Ammon's horn (tissue), 1 donor: Measurements from ENCODE around the gene L1CAM.

Experiments
- DNase-seq: peaks from one replicate; pipeline ENCODE4 v3.0.0-alpha.2; 2016; ENCODE audit warnings: low spot score

The L1CAM gene

DNA sequence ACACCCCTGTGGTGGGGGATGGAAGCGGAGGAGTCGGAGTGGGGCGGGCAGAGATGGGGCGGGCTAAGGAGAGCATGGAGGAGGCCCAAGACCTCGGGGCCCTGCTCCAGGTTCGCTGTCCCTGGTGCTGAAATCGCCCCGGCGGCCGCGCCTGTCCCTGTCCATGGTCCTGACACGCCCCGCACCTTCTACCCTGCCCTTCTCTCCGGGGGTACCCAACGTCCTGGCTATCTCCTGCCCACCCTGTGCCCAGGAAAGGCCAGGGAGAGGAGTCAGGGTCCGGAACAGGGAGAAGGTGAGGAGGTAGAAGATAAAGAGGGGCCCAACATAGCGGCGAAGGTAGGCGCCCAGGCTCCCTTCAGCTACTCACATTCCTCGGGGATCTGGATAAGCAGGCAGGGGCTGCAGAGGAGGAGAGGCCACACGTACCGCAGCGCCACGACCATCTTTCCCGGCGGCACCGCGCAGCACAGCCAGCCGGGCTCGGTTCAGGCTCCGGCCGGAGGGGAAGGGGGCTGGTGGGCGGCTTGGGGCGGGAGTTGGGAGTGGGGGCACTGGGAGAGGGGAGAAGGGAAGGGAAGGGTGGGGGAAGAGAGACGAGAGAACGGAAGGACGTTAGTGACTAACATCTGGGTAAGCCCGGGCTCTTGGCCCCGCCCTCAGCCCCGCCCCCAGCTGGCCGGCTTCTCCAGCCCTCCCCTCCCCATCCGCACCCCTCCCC lies 10.4 kb downstream of the L1CAM start:
- DNase-seq, result peak; percentile 27

DNA sequence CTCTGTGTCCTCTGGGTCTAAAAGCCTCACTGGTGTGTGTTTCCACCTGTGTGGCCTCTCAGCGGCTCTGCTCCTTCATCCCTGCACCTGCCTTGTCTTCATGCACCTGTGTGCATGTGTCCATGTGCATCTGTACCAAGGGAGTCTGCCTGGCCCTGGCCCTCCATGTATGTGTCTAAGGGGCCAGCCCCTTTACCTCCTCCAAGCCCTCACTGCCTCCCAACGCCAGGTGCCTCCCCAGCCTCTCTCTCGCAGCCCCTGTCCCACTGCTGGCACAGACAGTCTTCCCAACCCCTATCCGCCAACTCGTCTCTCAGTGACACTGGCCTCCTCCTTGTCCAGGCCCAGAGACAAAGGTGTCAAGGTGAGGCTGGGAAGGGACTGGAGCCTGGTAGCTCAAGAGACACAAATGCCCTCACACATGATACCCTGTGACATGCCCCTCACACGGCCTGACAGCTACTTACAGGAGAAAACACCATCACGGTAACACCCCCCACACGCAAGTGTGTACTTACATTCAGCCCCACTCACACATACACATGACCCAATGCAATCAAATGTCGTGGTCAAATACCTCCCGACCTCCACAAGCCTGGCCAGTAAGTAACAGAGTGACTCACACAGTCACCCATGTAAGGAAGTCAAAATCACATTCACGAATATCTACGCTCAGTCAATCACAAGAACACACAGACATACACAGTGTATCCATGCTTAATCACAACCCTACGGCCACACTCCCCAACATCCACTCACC lies 11.4 kb downstream of the L1CAM start:
- no peak for DNase-seq

DNA sequence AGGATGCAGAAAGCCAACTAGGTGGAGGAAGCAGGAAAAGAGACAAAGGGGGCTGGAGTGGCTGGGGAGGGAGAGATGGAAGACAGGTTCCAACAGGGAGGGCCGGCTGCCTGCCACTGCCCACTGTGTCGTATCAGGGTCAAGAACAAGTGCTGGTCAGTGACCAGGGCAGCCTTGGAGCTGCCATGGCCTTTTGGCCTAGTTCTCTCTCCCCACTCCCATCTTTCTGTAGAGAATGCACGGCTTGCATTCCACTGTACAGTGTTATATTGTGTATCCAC lies 11.9 kb downstream of the L1CAM start:
- DNase-seq, result no peak

DNA sequence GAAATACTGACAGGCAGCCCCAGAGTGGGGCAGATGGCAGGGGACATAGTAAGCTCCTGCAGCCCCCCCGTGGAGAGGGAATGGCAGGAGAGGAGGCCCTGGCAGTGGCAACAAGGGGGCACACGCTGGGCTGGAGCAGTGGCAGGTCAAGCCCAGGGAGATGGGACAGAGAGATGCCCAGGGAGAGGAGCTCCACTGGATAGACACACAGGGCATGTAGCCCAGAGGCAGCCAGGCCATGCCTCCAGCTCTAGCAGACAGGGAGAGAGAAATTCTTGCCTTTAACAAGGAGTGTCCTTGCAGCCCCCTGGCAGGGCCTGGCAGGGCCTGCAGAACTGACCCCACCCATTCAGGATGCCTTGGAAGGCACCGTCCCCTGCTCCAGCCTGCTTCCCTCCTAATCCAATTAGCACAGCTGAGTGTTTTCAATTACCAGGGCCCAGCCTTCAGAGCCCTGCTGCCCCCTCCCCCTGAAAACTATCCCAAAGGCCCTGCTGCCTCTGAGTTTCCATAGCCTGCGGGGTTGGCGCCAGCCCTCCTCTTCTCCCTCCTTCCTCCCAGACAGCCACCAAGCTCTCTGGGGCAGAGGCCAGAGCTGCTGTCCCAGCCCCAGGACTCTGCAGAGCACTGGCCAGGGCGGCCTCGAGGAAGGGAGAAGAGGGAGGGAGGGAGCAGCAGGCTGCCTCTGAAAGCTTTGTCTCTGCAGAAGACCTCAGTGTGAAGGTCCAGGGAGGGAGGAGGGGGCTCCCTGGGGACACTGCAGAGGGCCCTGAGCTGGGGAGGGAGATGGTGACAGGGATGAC lies 12.5 kb downstream of the L1CAM start:
- DNase-seq, result no peak

DNA sequence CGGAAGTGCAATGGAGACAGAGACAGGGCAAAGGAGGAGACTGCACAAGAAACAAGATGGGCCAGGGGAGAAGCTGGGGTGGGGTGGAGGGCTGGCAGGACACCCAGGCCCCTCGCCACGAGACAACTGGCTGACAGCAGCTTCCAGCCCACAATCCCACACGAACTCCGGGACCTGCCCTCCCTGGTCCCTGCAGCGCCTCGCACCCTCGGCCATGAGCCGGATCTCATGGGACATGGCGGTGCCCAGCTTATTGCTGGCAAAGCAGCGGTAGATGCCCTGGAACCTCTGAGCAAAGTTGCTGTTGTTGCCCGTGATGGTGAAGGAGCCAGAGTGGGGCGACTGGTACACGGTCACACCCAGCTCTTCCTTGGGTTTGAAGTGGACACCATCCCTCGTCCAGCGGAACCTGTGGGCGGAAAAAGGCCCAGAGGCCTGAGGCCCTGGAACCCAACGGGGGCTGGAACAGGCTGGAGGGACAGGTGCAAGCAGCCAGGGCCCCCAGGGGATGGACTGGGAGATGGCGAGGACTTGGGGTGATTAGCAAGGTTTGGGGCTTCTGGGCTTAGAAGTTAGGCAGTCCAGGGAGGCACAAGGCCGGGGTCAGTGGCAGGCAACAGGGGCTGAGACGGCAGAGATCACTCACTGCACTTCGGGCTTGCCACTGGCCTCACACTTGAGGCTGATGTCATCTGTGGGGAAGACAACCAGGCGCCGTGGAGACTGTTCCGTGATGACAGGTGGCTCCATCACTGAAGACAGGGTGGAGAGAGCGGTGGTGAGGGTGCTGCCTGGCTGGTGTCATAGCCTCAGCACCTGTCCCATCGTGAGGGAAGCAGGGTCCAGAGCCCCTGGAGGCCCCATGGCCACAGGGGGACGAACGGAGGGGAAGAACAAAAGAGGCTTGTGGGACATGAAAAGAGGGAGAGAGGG lies 13.8 kb downstream of the L1CAM start:
- no peak for DNase-seq

DNA sequence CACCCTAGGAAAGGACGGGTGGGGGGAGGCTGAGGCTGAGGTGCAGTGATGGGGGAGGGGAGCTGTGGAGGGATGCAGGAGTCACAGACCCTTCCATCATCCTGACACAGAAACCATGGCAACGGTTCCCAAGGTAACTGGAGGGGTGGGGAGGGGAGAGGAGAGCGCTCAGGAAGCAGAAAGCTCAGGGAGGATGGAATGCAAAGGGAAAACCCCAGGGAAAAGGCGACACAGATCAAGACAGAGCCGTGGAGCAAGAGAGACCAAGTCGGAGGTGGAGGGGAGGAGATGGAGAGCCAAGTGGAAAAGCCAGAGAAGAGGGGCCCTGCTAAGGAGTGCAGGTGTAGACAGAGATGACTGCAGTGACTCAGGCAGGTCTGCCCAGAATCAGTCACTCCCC lies 14.5 kb downstream of the L1CAM start:
- DNase-seq, result no peak

DNA sequence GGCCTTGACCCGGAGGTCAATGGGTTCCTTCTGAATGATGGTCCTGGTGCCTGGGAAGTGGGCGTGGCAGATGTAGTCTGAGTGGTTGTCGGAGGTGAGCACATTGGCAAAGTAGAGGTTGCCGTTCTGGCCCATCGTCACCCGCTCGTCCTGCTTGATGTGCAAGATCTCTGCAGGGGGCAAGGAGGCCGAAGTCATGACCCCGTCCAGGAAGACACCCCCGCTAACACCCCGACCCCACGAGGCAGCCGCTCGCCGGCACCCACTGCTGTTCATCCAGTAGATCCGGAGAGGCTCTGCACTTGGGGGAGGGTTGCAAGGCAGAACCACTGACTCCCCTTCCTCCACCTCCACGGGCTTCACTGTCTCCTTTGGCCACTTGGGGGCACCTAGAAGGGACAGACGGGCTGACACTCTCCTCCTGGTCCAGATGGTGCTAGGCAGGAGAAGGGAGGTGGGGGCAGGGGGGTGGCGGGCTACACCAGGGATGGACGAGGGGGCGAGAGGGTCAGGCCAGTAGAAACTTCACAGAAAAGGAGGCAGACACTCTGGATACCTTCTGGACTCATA lies 15.1 kb downstream of the L1CAM start:
- no peak for DNase-seq

DNA sequence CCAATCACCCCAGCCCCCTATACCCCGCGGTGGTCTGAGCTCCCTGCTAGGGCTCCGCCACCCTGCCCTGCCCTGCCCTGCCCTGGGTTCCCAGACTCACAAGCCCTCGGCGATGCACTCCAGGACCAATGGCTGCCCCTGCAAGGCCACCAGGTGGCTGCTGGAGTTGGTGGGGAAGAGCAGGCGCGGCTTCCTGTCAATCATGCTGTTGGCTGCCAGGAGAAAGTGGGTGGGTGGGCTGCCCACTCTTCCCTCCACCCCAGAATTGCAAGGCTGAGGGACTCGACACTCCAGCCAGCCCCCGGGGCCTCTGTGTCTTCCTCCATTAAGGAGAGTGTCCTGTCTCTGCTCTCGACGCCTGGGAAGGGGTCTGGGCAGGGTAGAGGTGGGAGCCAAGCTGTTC lies 15.7 kb downstream of the L1CAM start:
- no peak for DNase-seq

DNA sequence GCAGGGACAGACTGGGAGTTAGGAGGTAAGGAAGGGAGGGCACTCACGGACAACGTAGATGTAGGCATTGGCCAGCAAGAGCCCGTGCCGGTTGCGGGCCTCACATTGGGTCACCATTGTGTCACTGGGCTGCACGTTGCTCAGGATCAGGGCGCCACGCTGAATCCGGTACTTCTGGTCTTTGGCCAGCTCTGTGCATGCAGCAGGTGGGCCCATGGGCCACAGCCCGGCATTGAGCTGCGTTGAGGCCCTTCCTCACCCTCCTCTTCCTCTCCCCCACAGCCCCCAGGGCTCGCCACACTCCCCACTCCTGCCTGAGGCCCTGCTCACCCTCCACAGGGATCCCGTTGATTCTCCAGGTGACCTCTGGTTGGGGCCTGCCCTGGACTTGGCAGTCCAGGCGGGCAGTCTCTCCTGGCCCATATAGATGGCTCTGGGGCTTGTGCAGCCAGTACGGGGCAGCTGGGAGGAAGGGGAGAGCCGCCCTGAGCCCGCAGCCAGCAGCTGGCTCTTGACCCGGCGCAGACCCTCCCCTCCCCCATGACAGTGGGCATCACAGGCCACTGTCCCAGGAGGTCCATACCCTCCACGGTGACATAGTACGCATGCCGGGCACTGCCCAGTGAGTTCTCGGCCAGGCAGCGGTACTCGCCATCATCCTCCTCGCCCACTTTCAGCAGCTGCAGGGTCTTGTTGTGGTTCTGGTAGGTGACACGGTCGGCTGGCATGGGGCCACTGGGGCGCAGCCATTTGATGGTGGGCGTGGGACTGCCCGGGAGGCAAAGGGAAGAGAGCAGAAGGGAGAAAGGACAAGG lies 16.3 kb downstream of the L1CAM start:
- no peak for DNase-seq

DNA sequence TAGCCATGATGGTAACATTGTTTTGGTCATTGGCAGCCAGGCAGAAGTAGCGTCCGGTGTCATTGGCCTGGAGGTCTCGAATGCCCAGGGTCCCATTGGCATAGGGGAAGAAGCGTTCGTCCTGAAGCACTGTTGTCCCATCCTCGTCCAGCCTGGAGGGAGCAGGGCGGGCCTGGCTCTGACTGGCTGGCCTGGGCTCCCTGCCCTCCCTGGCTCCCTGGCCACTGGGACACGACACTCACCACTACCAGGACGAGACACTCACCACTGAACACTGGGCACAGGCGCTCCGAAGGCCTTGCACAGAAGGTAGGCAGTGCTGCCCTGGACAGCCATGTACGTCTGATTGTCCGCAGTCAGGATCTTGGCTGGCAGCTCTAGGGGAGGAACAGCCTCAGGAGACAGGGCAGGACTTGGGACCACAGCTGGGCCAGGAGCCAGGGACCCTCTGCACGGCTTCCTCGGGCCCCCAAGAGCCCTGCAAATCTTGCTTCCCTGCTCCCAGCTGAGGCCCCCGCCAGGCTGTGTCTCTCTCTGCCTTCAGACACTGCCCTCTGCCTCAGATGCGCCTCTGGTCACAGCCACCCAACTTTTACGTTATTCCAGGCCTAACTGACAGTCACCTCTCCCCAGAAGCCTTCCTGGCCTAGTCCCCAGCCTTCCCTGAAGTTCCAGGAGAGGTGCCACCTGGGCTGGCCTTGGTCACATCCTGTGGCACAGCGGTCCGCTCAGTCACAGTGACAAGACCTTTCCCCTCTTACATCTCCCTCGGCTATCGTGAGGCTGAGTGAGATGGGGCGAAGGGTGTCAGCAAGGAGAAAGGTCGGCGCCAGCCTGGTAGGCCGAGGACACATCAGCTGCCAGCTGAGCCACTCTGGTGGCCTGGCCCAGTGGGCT lies 17.1 kb downstream of the L1CAM start:
- DNase-seq, result no peak

DNA sequence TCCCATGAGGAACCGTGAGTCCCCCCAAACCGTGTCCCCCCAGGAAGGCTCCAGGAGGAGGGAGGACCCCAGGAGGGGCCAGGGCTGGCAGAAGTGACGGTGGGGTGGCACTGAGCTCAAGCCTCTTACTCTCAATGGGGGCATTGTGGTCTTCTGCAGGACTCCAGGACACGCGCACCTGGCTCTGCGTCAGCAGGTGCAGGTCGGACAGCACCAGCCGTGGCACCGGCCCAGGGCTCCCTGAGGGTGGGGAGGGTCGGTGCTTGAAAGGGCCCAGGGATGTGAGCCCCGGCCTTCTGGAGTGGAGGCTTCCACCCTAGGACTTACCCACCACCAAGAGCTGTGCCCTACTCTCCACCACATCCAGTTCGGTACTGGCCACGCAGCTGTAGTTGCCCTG lies 18.3 kb downstream of the L1CAM start:
- DNase-seq, result no peak

DNA sequence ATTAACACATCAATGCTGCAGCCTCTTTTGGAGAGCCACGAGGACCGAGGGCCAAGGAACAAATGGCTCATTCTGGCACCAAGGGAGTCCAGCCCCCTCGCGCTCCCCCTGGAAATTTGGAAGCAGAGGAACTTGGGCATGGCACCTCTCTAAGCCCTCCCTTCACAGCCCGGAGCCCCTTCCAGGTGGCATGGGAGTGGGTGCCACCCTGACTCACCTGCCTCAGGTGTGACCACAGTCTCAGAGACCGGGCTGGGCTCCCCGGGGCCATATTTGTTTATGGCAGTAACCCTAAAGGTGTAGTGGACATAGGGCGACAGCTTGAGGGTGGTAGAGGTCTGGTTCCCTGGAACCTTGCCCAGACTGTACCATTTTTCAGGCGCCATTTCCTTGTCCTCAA lies 18.8 kb downstream of the L1CAM start:
- no peak for DNase-seq

DNA sequence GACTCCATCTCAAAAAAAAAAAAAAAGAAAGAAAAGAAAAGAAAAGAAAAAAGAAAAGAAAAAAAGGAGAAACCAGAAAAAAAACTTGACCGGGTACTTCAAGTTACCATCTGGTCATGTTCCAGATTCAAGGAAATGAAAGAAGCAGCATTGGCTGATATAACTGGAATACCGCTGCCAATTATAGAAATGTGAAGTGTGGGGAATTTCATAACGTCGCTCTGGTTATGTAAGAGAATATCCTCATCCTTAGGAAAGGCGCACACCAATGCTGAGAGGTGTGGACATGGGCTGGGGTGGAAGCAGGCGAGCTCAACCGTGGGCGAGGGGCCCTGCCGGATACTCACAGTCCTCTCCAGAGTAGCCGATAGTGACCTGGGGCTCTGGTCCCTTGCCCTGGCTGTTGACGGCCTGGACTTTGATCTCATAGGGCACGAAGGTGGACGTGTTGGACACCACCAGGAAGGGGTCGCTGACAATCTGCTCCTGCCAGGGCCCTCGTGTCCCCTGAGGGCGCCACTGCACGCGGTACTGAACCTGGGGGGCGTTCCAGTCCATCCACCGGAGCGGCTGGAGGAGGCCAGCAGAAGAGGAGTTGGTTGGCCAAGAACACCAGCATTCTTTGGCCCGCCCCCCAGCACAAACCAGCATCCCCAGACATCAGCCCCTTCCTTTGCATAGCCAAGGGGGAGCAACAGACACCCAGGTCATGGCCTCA lies 19.5 kb downstream of the L1CAM start:
- DNase-seq, result no peak

DNA sequence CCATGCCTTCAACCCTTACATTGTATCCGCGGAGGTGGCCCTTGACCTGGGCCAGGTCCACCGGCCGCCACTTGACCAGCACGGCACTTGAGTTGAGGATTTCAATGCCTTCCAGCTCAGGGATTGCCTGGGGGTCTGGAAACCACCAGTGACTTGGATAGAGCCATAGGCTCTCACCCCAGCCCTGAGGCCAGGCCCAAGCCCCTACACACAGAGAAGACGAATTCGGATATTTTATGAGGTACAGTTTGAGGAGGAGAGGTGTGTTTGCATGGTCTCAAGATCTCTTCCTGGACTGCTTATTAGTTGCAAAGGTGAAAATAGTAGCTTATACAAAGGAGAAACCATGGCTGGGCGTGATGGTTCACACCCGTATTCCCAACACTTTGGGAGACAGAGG lies 20.3 kb downstream of the L1CAM start:
- no peak for DNase-seq

DNA sequence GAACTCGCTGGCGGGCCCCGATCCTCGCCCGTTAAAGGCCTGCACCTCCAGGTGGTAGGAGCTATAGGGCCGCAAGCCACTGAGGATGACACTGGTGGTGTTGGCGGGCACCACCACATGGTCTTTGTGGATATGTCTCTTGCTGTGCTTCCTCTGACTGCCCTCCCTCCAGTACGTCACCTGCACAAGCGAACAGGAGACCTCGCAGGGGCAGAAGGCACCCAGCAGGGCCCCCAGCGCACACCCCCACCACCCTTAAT lies 20.7 kb downstream of the L1CAM start:
- no peak for DNase-seq

DNA sequence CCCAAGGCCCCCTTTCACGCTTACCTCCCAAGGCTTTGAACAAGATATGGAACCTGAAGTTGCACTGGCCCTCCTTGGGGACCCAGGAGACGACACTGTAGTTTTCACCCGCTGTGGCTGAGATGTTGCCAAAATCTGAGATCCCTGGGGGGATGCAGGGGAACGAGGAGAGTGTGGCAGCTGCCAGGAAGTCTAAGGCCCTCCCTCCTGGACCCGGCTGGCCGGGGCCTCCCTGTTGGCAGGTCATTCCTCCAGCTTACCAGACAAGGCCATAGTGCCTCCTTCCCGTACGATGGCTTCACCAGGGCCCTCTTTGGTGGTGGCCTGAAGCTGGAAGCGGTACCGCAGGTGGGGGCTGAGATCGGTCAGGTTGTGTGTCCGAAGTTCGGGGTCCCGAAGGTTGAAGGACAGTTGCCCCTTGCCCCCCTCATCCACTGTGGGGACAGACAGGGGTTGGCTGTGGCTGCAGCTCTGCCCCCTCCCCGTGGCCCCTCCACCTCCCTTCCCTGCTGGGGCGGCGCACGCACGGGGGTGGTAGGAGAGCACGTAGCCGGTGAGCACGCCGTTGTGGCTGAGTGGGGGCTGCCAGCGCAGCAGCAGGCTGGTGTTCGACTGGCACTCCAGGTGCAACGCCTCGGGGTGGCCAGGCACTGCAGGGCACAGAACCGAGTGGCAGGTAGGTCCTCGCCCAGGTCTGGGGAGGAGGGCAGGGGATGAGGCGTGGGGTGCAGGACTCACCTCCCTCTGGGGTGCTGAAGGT lies 21.2 kb downstream of the L1CAM start:
- no peak for DNase-seq

DNA sequence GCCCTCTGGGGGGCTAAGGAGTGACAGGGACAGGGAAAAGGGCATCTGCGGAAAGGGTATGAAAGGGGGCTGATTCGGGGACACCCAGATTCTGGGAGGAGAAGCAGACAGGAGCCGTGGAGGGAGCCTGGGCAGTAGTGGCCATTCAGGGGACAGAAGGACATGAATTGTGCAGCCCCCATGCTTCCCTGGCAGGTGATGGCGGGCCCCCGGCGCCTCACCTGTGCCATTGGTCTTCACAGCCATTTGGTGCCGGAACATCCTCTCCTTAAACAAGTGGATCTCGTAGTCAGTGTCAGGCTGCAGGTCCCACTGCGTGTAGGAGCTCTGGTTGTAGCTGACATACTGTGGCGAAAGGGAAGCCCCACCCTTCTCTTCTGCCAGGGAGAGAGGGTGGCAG lies 21.9 kb downstream of the L1CAM start:
- DNase-seq, result no peak

DNA sequence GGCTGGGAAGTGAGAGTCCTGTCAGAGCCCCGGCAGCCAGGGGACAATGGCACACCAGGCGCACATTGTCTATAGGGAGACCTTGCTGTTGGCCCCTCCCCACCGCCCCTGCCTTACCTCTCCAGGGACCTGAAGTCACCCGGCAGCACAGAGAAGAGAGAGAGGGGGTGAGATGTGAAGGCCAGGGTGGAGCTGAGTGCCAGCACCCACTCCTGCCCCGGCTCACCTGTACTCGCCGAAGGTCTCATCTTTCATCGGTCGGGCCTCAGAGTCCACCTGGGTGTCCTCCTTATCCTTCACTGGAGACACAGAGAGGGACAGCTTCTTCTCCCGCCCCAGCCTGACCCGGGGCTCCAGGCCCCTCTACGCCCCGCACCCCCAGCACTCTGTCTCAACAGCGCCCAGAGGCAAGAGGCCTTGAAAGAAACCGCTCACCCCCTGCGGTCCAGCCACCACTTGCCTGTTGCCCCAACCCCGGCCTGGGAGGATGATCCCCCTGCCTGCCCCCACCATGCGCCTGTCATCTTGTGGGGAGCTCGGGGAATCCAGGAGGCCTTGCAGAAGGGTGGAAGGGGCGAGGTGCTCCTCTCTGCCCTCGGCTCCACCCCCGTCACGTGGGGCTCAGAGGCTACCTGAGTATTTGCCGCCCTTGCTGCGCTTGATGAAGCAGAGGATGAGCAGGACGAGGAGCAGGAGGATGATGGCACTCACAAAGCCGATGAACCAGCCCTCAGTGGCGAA lies 22.6 kb downstream of the L1CAM start:
- DNase-seq, result no peak
